Erythroblast (primary cell): ENCODE results near the gene THADA.

Source experiments
- GATA1 ChIP-seq: IDR thresholded peaks from 2 replicates; pipeline ENCODE4 v1.6.1; 2011; ENCODE audit warnings: low read depth, mild to moderate bottlenecking, control low read depth, low read length, moderate library complexity
- POLR2A ChIP-seq: IDR thresholded peaks from 2 replicates; pipeline ENCODE4 v1.6.1; 2011; ENCODE audit warnings: mild to moderate bottlenecking, low read length

DNA sequence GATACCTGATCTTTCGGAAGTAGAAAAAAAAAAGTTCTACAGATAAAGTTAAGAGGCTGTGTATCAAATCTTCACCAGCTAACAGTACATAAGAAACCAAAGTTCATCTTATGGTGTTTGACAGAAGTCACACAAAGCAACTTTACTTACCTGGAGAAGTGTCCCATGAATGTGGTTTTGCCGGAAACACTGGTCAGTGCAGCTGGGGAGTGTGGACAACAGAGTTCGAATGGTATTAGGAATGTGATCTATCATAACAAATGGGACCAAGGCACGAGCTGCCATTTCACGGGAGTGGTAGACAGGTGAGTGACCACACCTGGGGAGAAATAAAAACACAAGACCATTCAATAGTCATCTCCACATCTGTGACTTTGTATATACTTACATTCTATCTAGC is 198.0 kb downstream of the THADA start:
- TF ChIP-seq POLR2A (no peak), GATA1 (no peak)
